Glutamatergic neuron (in vitro differentiated cells): Measurements from ENCODE around the gene LDHAL6A. TPM values are rescaled to one million over a fixed set of nuclear protein-coding genes. Genes with fewer than 3 reads are reported as not detected.

Experiments
- DNase-seq: peaks from one replicate; pipeline ENCODE4 v3.0.0; 2022
- H3K27ac Mint-ChIP-seq: one replicate; pipeline ENCODE4 v1.8.0; 2020; ENCODE audit warnings: mild to moderate bottlenecking, mixed read lengths, inconsistent platforms; ENCODE audit not compliant: unreplicated experiment
- H3K27me3 Mint-ChIP-seq: one replicate; pipeline ENCODE4 v1.8.0; 2020; ENCODE audit warnings: mild to moderate bottlenecking, moderate library complexity, mixed read lengths, inconsistent platforms; ENCODE audit not compliant: unreplicated experiment
- H3K36me3 Mint-ChIP-seq: one replicate; pipeline ENCODE4 v1.8.0; 2020; ENCODE audit warnings: mild to moderate bottlenecking, mixed read lengths, inconsistent platforms; ENCODE audit not compliant: unreplicated experiment
- H3K4me1 Mint-ChIP-seq: one replicate; pipeline ENCODE4 v1.8.0; 2020; ENCODE audit warnings: mild to moderate bottlenecking, low read depth, mixed read lengths, inconsistent platforms; ENCODE audit not compliant: unreplicated experiment
- H3K4me3 Mint-ChIP-seq: one replicate; pipeline ENCODE4 v1.8.0; 2020; ENCODE audit warnings: mild to moderate bottlenecking, mixed read lengths, inconsistent platforms; ENCODE audit not compliant: unreplicated experiment
- H3K9me3 Mint-ChIP-seq: one replicate; pipeline ENCODE4 v1.8.0; 2020; ENCODE audit warnings: mild to moderate bottlenecking, moderate library complexity, mixed read lengths, inconsistent platforms; ENCODE audit not compliant: unreplicated experiment
- total RNA-seq: library from RNA; stranded (reverse); fragmentation: NEBNext Ultra II Directional; extraction: Animal tissue kit (Norgen Biotek cat#: 25700); gene quantifications from one replicate; pipeline ENCODE4 v1.2.1, GENCODE V29; 2021; ENCODE audit not compliant: unreplicated experiment
- TF ChIP-seq, protein P1 (sequence below): fragments of 200-600 bp; sonication (generic); IDR thresholded peaks from one replicate; pipeline ENCODE4 v1.5.0; 2021; ENCODE audit not compliant: partially characterized antibody, unreplicated experiment

The LDHAL6A gene
- total RNA-seq, 1 donor from 2014 or later = not detected

GRCh38 chr11:18492888-18493287 is 37.2 kb downstream of the LDHAL6A start:
- Mint-ChIP-seq H3K9me3 (peaks cover 3% of the 10 kb centered on the region), H3K27me3 (no peaks in the 10 kb centered on the region), H3K27ac (no peak overlapping the region), H3K36me3 (no peaks in the 10 kb centered on the region), H3K4me1 (no peaks in the 10 kb centered on the region), H3K4me3 (no peak overlapping the region)
- TF ChIP-seq, protein P1, sequence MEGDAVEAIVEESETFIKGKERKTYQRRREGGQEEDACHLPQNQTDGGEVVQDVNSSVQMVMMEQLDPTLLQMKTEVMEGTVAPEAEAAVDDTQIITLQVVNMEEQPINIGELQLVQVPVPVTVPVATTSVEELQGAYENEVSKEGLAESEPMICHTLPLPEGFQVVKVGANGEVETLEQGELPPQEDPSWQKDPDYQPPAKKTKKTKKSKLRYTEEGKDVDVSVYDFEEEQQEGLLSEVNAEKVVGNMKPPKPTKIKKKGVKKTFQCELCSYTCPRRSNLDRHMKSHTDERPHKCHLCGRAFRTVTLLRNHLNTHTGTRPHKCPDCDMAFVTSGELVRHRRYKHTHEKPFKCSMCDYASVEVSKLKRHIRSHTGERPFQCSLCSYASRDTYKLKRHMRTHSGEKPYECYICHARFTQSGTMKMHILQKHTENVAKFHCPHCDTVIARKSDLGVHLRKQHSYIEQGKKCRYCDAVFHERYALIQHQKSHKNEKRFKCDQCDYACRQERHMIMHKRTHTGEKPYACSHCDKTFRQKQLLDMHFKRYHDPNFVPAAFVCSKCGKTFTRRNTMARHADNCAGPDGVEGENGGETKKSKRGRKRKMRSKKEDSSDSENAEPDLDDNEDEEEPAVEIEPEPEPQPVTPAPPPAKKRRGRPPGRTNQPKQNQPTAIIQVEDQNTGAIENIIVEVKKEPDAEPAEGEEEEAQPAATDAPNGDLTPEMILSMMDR = no peak
- DNase-seq = no peak

- H3K27ac Mint-ChIP-seq = no peak overlapping the region
- no peak for DNase-seq
- H3K36me3 Mint-ChIP-seq = no peaks in the 10 kb centered on the region
- no peak overlapping the region for H3K4me3 Mint-ChIP-seq
- TF ChIP-seq, protein P1 = no peak
- peaks cover 3% of the 10 kb centered on the region for H3K9me3 Mint-ChIP-seq
- H3K4me1 Mint-ChIP-seq = no peaks in the 10 kb centered on the region
- no peaks in the 10 kb centered on the region for H3K27me3 Mint-ChIP-seq
These were observed 37.7 kb downstream of the LDHAL6A start for GRCh38 chr11:18493310-18493709.

DNA sequence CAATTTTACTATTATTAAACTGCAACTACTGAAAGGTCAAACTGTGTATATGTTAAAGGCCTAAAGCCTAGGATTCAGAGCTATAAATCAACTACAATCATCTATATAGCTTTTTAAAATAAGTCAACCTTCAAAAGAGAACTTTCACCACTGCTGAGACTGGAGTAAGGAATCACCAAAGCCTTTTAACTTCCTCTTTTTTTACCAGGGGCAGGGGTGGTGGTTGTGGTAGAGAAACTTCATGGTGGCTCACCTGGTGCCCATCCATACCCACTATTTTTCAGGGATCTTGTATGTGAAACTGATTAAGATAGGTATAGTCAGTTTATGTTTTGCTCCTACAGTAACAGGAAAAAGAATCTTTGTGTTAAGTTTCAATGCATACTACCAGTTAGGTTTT is 39.6 kb downstream of the LDHAL6A start:
- no peak for DNase-seq
- no peaks in the 10 kb centered on the region for H3K36me3 Mint-ChIP-seq
- TF ChIP-seq, protein P1 = no peak
- H3K9me3 Mint-ChIP-seq = no peaks in the 10 kb centered on the region
- H3K27me3 Mint-ChIP-seq = no peaks in the 10 kb centered on the region
- no peak overlapping the region for H3K4me3 Mint-ChIP-seq
- H3K4me1 Mint-ChIP-seq = no peaks in the 10 kb centered on the region
- no peak overlapping the region for H3K27ac Mint-ChIP-seq

GRCh38 chr11:18495703-18496102 is 40.0 kb downstream of the LDHAL6A start:
- Mint-ChIP-seq H3K27ac (no peak overlapping the region), H3K4me1 (no peaks in the 10 kb centered on the region), H3K27me3 (no peaks in the 10 kb centered on the region), H3K4me3 (no peak overlapping the region), H3K36me3 (no peaks in the 10 kb centered on the region), H3K9me3 (no peaks in the 10 kb centered on the region)
- TF ChIP-seq, protein P1 = no peak
- DNase-seq = no peak

DNA sequence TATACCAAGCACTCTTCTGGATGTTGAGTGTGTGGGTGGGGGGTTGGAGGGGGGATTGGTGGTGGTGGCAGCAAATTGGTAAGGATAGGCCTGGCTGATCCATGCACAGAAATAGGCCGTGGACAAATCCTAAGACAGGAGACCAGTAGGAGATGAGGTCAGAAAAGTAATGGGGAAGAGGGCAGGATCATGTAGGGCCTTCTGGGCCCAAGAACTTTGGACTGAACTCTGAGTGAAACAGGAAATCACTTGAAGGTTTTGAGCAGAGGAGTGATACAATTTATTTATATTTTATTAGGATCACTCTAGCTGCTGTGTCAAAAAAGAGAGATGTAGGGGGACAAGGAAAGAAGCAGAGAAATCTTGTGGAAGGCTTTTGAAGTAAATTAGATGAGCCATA is 42.4 kb downstream of the LDHAL6A start:
- H3K4me3 Mint-ChIP-seq = no peak overlapping the region
- no peaks in the 10 kb centered on the region for H3K27me3 Mint-ChIP-seq
- H3K4me1 Mint-ChIP-seq = no peaks in the 10 kb centered on the region
- DNase-seq = no peak
- H3K9me3 Mint-ChIP-seq = no peaks in the 10 kb centered on the region
- TF ChIP-seq, protein P1 = no peak
- no peak overlapping the region for H3K27ac Mint-ChIP-seq
- H3K36me3 Mint-ChIP-seq = no peaks in the 10 kb centered on the region
